Neural progenitor cell (in vitro differentiated cells): ENCODE data around the gene OR6C74.

Source experiments
- EZH2 ChIP-seq: fragments of 200-600 bp; sonication (generic); IDR thresholded peaks from 2 replicates; pipeline ENCODE4 v1.6.1; 2017; ENCODE audit warnings: antibody characterized with exemption, mild to moderate bottlenecking, moderate library complexity
- EZH2phosphoT487 ChIP-seq: fragments of 200-600 bp; sonication (generic); IDR thresholded peaks from 2 replicates; pipeline ENCODE4 v1.6.1; 2017; ENCODE audit warnings: antibody characterized with exemption
- TF ChIP-seq, protein P1 (sequence below): fragments of 200-600 bp; sonication (generic); IDR thresholded peaks from 2 replicates; pipeline ENCODE4 v1.5.1; 2017; ENCODE audit warnings: antibody characterized with exemption, mild to moderate bottlenecking

DNA sequence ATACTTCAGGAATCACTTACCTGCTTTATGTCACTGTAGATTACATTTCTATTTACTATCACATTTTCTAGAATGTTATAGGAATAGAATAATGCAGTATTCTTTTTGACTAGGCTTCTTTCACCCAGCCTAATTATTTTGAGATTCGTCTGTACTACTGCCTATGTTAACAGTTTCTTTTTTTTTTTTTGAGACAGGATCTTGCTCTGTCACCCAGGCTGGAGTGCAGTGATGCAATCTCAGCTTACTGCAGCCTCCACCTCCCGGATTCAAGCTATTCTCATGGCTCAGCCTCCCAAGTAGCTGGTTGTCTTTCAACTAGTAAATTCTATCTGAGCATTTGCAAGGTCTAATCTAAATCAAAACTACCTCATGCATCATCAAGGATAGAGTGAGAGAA lies 45.6 kb downstream of the OR6C74 start:
- TF ChIP-seq, protein P1, sequence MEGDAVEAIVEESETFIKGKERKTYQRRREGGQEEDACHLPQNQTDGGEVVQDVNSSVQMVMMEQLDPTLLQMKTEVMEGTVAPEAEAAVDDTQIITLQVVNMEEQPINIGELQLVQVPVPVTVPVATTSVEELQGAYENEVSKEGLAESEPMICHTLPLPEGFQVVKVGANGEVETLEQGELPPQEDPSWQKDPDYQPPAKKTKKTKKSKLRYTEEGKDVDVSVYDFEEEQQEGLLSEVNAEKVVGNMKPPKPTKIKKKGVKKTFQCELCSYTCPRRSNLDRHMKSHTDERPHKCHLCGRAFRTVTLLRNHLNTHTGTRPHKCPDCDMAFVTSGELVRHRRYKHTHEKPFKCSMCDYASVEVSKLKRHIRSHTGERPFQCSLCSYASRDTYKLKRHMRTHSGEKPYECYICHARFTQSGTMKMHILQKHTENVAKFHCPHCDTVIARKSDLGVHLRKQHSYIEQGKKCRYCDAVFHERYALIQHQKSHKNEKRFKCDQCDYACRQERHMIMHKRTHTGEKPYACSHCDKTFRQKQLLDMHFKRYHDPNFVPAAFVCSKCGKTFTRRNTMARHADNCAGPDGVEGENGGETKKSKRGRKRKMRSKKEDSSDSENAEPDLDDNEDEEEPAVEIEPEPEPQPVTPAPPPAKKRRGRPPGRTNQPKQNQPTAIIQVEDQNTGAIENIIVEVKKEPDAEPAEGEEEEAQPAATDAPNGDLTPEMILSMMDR: no peak
- TF ChIP-seq EZH2phosphoT487: no peak
- TF ChIP-seq EZH2: no peak
